NCI-H128 (cell line): ENCODE data around the gene EPS15.
"Not testable (repeated sequence)": the region's sequence is repeated elsewhere in the genome, so short reads cannot be mapped to it uniquely, and the experiment has no call there.

Experiments used
- DNase-seq: peaks from one replicate; lab custom pipeline; 2025; ENCODE audit not compliant: unreplicated experiment; lab: John Stamatoyannopoulos, UW

EPS15 gene

GRCh38 chr1:51474832-51475620 lies 44.0 kb downstream of the EPS15 start:
- DNase-seq, result not testable (repeated sequence)

- no peak for DNase-seq
These were observed 45.5 kb downstream of the EPS15 start for GRCh38 chr1:51473331-51474115.

GRCh38 chr1:51472359-51472758 lies 46.7 kb downstream of the EPS15 start:
- DNase-seq, result no peak

- no peak for DNase-seq
These were observed 49.5 kb downstream of the EPS15 start for GRCh38 chr1:51469518-51469917.

GRCh38 chr1:51464828-51465227 lies 54.2 kb downstream of the EPS15 start:
- no peak for DNase-seq

GRCh38 chr1:51463561-51463960 lies 55.5 kb downstream of the EPS15 start:
- no peak for DNase-seq

- DNase-seq, result not testable (repeated sequence)
These were observed 56.8 kb downstream of the EPS15 start for GRCh38 chr1:51462289-51462688.

- DNase-seq, result no peak
These were observed 64.5 kb downstream of the EPS15 start for GRCh38 chr1:51454554-51454953.

- no peak for DNase-seq
These were observed 66.1 kb downstream of the EPS15 start for GRCh38 chr1:51453010-51453409.

- DNase-seq, result not testable (repeated sequence)
These were observed 70.1 kb downstream of the EPS15 start for GRCh38 chr1:51448844-51449454.

GRCh38 chr1:51445351-51446090 lies 73.5 kb downstream of the EPS15 start:
- DNase-seq, result no peak

- DNase-seq, result no peak
These were observed 74.4 kb downstream of the EPS15 start for GRCh38 chr1:51444534-51445192.

- DNase-seq, result no peak
These were observed 75.0 kb downstream of the EPS15 start for GRCh38 chr1:51444096-51444495.

- DNase-seq, result no peak
These were observed 75.5 kb downstream of the EPS15 start for GRCh38 chr1:51443555-51443954.

- DNase-seq, result no peak
These were observed 76.5 kb downstream of the EPS15 start for GRCh38 chr1:51442616-51443015.

GRCh38 chr1:51442198-51442597 lies 76.9 kb downstream of the EPS15 start:
- no peak for DNase-seq

GRCh38 chr1:51439895-51440294 lies 79.2 kb downstream of the EPS15 start:
- DNase-seq, result no peak

GRCh38 chr1:51439053-51439452 lies 80.0 kb downstream of the EPS15 start:
- no peak for DNase-seq

- not testable (repeated sequence) for DNase-seq
These were observed 81.7 kb downstream of the EPS15 start for GRCh38 chr1:51437391-51437790.

GRCh38 chr1:51435878-51436277 lies 83.2 kb downstream of the EPS15 start:
- DNase-seq, result no peak
